GM21526 (cell line): ENCODE results near the gene LCN10.

Experiments used
- ATAC-seq: cut with Tn5 transposase; IDR thresholded peaks from one replicate; pipeline ENCODE4 v1.9.1; 2021; ENCODE audit warnings: moderate library complexity; ENCODE audit not compliant: unreplicated experiment, low FRiP score

The LCN10 gene

DNA sequence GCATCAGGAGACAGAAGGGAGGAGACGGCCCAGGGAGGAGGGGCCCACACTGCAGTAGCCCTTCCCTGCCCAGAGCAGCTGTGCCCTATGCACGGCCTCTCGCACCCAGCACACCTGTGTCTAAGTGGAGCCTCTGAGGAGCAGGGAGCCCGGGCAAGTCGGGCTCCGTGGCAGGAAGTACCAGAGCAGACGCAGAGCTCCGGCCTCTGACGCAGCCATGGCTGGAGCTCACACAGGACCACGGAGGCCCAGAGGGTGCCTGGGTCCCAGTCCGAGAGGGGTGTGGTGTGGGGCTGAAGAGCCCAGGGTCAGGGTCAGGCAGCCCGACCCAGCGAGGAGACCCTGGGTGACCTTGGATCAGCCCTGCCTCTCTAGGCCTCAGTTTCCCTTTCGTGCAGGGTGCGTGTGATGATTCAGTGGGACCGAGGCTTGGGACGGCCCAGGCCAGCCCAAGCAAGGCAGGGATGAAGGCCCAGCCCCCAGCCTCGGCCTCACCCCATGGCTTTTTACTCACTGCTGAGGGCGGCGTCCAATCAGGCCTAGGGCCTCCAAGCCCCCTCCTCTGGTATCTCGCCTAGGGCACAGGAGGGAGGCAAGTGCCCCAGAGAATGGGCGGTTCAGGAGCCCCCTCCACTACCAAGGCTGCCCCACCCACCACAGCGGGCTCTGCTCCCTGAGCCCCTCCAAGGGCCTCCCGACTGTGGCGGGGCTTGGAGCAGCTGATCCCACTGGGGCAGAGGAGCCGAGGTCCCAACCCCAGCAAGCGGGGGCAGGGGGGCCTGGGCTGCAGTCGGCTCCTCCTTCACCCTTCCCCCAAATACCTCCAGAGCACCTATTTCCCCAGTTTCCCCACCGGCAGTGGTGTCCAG is 51.2 kb downstream of the LCN10 start:
- no peak for ATAC-seq

DNA sequence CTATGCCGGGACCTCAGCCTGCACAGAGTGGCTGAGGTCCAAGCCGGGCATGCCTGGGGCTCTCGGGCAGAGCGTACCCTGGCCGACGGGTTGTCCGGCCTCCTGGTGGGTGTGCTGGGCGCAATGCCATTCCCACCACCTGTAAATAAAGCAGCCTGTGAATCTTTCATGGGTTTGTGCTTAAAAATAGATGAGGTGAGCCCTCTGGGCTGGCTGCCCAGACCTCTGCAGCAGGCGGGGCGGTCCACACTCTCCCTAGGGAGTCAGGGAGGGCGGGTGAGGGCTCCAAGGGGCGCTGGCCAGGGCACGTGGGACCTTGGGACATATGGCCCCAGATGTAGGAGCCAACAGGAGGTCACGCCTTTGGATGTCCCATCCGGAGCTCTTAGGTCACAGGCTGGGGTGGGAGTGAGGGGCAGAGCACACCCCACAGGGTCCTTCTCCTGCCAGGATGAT is 51.9 kb downstream of the LCN10 start:
- ATAC-seq = no peak

DNA sequence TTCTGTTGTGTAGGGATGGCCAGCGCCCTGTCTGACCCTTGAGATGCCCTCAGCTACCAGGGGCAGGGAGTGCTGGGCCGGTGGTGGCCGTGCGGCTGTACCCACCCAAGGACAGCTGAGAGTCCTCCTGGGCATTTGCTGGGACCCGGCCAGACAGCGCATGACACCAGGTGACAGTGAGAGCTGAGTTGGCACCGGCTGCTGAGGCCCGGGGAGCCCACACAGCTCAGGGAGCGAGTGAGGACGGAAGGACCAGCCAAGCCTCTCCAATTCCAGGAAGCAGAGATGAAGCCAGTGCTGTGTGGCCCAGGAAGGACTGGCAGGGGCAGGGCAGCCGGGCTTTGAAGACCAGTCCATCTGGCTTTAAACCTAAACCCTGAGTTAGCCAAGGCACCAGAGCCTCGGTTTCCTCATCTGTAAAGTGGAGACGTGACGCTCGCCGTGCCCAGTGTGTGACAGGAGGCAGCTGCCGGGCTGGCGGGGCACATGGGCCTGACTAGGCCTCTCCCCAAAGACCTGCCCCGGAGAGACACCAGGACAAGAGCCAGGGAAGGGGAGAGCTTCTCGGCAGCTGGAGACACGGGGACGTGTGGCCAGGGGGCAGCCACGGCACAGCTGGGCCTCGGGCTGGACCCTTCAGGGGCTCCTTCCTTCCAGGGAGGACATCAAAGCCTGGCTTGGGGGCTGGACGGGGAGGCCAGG is 52.5 kb downstream of the LCN10 start:
- no peak for ATAC-seq

DNA sequence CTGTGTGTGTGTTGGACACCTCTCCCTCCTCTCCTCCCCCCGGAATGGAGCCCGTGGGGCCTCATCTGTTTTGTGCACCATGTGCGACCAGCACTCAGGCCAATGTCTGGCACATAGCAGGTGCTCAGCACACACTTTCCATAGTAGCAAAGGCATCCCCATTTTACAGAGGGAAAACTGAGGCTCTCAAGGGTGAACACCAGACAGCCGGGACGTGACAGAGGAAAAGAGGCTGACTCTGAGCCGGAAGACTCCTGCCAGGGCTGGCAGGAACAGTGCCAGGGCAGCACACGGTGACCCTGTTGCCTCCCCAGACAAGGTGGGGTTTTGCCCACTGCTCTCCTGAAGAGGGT is 53.7 kb downstream of the LCN10 start:
- ATAC-seq = no peak

DNA sequence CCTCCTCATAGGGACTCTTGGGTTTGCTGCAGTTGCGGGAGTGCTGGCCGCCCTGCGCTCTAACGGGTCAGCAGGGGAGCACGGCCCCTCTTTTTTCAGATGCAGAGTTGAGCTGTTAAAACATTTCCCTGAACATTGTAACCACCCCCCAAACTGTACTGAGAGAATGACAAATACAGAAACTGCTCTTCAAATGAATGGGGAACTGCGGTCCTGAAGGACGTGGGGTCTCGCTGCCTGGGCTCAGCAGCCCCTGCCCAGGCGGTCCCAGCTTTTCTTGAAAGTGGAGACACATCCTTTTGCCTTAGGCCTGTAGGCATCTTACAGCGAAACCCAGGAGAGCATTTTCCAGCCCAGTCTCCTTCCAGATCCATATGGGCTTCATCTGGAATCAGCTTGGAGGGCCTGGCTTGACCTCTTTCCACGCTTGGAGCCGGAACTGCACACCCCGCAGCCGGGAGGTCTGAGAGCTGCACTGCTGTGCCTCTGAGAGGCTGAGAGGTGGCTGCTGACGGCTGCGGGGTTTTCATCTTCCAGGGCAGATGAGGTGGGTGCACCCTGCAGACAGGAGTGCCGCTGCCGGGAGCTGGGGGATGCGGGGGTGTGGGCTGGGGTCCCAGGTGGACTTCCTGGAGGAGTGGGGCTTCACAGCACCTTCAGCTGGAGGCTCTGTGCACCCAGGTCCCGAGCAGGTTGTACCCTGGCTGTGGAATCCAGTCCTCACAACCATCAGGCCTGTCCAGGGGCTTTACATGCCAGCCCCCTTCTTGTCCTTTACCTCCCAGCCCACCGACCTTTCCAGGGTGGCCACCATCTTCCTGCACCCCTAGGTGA is 54.2 kb downstream of the LCN10 start:
- ATAC-seq = no peak
